Measurements from ENCODE around the gene C1orf21.

C1orf21 gene

GRCh38 chr1:184568148-184568547 lies 181.3 kb downstream of the C1orf21 start:
- no peak overlapping the region for H3K27ac ChIP-seq (ENCODE audit: low read depth, low read length)

DNA sequence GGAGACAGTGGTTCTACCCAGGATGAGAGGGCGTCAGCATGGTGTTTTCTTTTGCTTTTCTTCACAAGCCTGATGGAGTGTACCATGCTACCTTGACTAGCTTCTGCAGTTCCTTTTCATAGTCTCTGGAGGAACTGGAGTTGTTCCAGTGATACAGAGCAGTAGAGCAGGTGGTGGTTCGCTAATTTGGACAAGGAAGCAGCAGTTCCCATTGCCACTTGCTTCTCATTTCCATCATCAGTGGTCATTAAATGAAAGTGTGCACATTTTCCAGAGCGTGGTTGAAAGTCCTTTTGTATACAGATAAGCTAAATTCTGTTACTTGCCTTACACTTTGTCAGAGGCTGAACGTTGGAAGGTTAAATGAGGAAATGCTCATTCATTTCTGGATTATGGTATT lies 182.3 kb downstream of the C1orf21 start:
- no peak overlapping the region for H3K27ac ChIP-seq (ENCODE audit: low read depth, low read length)
- no peak overlapping the region for H3K9ac ChIP-seq (ENCODE audit: low read depth in 1 of 2, low read length in 2 of 2)
- H3K9me3 ChIP-seq (ENCODE audit: control insufficient read depth in 1 of 2, low read length in 2 of 2) = no peaks in the 10 kb centered on the region
- no peaks in the 10 kb centered on the region for H3K27me3 ChIP-seq (ENCODE audit: control insufficient read depth in 1 of 2, insufficient read depth in 2 of 2, low read length in 2 of 2)
- H3K36me3 ChIP-seq (ENCODE audit: control insufficient read depth in 1 of 2, insufficient read depth in 2 of 2, low read length in 2 of 2) = no peaks in the 10 kb centered on the region
- H3K4me1 ChIP-seq (ENCODE audit: control insufficient read depth in 1 of 2, insufficient read depth in 2 of 2, low read length in 2 of 2) = peaks cover 11 to 16% of the 10 kb centered on the region in 2 donors
- H3K4me3 ChIP-seq (ENCODE audit: low read depth in 1 of 2, low read length in 2 of 2) = peak overlapping the region; percentile 34 to 50

More at GRCh38 chr1:184568148-184568547, 181.3 kb downstream of the C1orf21 start:
- peaks cover 11 to 16% of the 10 kb centered on the region in 2 donors for H3K4me1 ChIP-seq (ENCODE audit: control insufficient read depth in 1 of 2, insufficient read depth in 2 of 2, low read length in 2 of 2)
- peak overlapping the region; percentile 34 to 50 for H3K4me3 ChIP-seq (ENCODE audit: low read depth in 1 of 2, low read length in 2 of 2)
- H3K27me3 ChIP-seq (ENCODE audit: control insufficient read depth in 1 of 2, insufficient read depth in 2 of 2, low read length in 2 of 2) = no peaks in the 10 kb centered on the region
- no peak overlapping the region for H3K9ac ChIP-seq (ENCODE audit: low read depth in 1 of 2, low read length in 2 of 2)
- no peaks in the 10 kb centered on the region for H3K9me3 ChIP-seq (ENCODE audit: control insufficient read depth in 1 of 2, low read length in 2 of 2)
- no peaks in the 10 kb centered on the region for H3K36me3 ChIP-seq (ENCODE audit: control insufficient read depth in 1 of 2, insufficient read depth in 2 of 2, low read length in 2 of 2)

GRCh38 chr1:184574588-184574987 lies 187.8 kb downstream of the C1orf21 start:
- Histone ChIP-seq H3K9me3 (ENCODE audit: control insufficient read depth in 1 of 2, low read length in 2 of 2) (no peaks in the 10 kb centered on the region), H3K27me3 (ENCODE audit: control insufficient read depth in 1 of 2, insufficient read depth in 2 of 2, low read length in 2 of 2) (no peaks in the 10 kb centered on the region), H3K36me3 (ENCODE audit: control insufficient read depth in 1 of 2, insufficient read depth in 2 of 2, low read length in 2 of 2) (no peaks in the 10 kb centered on the region), H3K9ac (ENCODE audit: low read depth in 1 of 2, low read length in 2 of 2) (no peak overlapping the region), H3K27ac (ENCODE audit: low read depth, low read length) (no peak overlapping the region), H3K4me3 (ENCODE audit: low read depth in 1 of 2, low read length in 2 of 2) (no peak overlapping the region), H3K4me1 (ENCODE audit: control insufficient read depth in 1 of 2, insufficient read depth in 2 of 2, low read length in 2 of 2) (peaks cover 0 to 1% of the 10 kb centered on the region in 2 donors)

- no peak overlapping the region for H3K9ac ChIP-seq (ENCODE audit: low read depth in 1 of 2, low read length in 2 of 2)
- H3K4me3 ChIP-seq (ENCODE audit: low read depth in 1 of 2, low read length in 2 of 2) = no peak overlapping the region
- no peaks in the 10 kb centered on the region for H3K36me3 ChIP-seq (ENCODE audit: control insufficient read depth in 1 of 2, insufficient read depth in 2 of 2, low read length in 2 of 2)
- no peak overlapping the region for H3K27ac ChIP-seq (ENCODE audit: low read depth, low read length)
- H3K27me3 ChIP-seq (ENCODE audit: control insufficient read depth in 1 of 2, insufficient read depth in 2 of 2, low read length in 2 of 2) = no peaks in the 10 kb centered on the region
- H3K9me3 ChIP-seq (ENCODE audit: control insufficient read depth in 1 of 2, low read length in 2 of 2) = peaks cover 5% of the 10 kb centered on the region in 2 donors
- no peaks in the 10 kb centered on the region for H3K4me1 ChIP-seq (ENCODE audit: control insufficient read depth in 1 of 2, insufficient read depth in 2 of 2, low read length in 2 of 2)
Observed at GRCh38 chr1:184576822-184577221, 190.0 kb downstream of the C1orf21 start.

DNA sequence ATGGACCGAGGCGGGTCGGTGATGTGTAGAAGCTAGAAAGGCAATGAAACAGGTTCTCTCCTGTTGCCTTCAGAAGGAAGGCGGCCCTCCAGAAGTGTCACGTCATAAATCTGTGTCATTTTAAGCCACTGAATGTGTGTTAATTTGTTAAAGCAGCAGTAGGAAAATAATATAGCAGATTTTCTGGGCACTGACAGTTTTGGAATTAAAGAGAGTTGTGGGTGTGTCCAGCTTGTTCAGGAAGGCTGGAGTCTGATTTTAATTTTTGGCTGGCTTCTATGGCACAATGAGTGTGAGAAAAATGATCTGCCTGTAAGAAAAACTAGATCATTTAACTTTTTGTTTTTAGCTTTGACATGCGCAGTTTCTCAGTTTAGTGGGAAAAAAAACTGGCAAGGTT lies 190.5 kb downstream of the C1orf21 start:
- Histone ChIP-seq H3K4me3 (ENCODE audit: low read depth in 1 of 2, low read length in 2 of 2) (no peak overlapping the region), H3K36me3 (ENCODE audit: control insufficient read depth in 1 of 2, insufficient read depth in 2 of 2, low read length in 2 of 2) (no peaks in the 10 kb centered on the region), H3K27ac (ENCODE audit: low read depth, low read length) (no peak overlapping the region)

DNA sequence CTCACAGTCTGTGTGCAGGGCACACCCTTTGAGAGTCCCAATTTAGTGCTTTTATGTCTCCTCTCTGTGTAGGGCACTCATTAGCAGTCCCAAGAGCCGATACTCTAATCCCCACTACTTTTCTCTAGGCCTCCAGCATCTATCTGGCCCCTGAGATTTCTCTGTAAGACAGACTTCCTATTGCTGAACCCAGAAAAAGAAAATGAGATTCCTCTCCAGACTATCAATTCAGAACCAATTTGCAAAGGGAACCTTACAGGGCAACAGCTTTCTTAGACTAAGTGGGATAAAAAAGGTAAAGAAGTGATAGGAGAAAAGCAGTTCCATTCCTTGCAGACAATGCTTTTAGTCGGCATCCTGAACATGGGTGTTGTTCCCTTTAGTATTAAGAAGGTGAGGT lies 195.6 kb downstream of the C1orf21 start:
- H3K4me1 ChIP-seq (ENCODE audit: control insufficient read depth in 1 of 2, insufficient read depth in 2 of 2, low read length in 2 of 2) = no peaks in the 10 kb centered on the region
- no peak overlapping the region for H3K27ac ChIP-seq (ENCODE audit: low read depth, low read length)
- peaks cover 5 to 10% of the 10 kb centered on the region in 2 donors for H3K9me3 ChIP-seq (ENCODE audit: control insufficient read depth in 1 of 2, low read length in 2 of 2)
- H3K27me3 ChIP-seq (ENCODE audit: control insufficient read depth in 1 of 2, insufficient read depth in 2 of 2, low read length in 2 of 2) = no peaks in the 10 kb centered on the region
- H3K9ac ChIP-seq (ENCODE audit: low read depth in 1 of 2, low read length in 2 of 2) = no peak overlapping the region
- H3K36me3 ChIP-seq (ENCODE audit: control insufficient read depth in 1 of 2, insufficient read depth in 2 of 2, low read length in 2 of 2) = no peaks in the 10 kb centered on the region
- no peak overlapping the region for H3K4me3 ChIP-seq (ENCODE audit: low read depth in 1 of 2, low read length in 2 of 2)

More for the DNA sequence above, 190.5 kb downstream of the C1orf21 start:
- Histone ChIP-seq H3K9me3 (ENCODE audit: control insufficient read depth in 1 of 2, low read length in 2 of 2) (peaks cover 5% of the 10 kb centered on the region in 2 donors), H3K9ac (ENCODE audit: low read depth in 1 of 2, low read length in 2 of 2) (no peak overlapping the region), H3K27me3 (ENCODE audit: control insufficient read depth in 1 of 2, insufficient read depth in 2 of 2, low read length in 2 of 2) (no peaks in the 10 kb centered on the region), H3K4me1 (ENCODE audit: control insufficient read depth in 1 of 2, insufficient read depth in 2 of 2, low read length in 2 of 2) (no peaks in the 10 kb centered on the region)

DNA sequence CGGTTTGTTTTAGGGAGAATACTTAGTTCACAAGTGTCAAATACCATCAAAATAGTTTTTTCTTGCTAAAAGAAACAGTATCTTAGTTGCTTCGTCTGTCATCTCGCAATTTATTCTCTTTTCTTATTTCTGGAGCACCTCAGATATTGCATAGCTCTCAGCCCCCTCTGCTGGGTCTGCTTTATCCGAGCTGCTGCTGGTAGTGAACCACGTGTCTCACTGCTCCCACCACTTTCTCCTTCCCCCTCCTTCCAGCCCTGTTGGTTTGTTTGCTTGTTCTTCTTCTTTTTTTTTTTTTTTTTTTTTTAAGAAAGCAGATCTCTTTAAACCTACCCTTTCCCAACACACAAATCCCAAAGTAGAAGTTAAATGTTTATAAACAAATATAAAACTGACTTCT lies 197.0 kb downstream of the C1orf21 start:
- Histone ChIP-seq H3K27me3 (ENCODE audit: control insufficient read depth in 1 of 2, insufficient read depth in 2 of 2, low read length in 2 of 2) (no peaks in the 10 kb centered on the region), H3K4me1 (ENCODE audit: control insufficient read depth in 1 of 2, insufficient read depth in 2 of 2, low read length in 2 of 2) (peaks cover 3 to 12% of the 10 kb centered on the region in 2 donors), H3K36me3 (ENCODE audit: control insufficient read depth in 1 of 2, insufficient read depth in 2 of 2, low read length in 2 of 2) (no peaks in the 10 kb centered on the region), H3K9ac (ENCODE audit: low read depth in 1 of 2, low read length in 2 of 2) (no peak overlapping the region), H3K9me3 (ENCODE audit: control insufficient read depth in 1 of 2, low read length in 2 of 2) (peaks cover 5 to 10% of the 10 kb centered on the region in 2 donors), H3K4me3 (ENCODE audit: low read depth in 1 of 2, low read length in 2 of 2) (no peak overlapping the region), H3K27ac (ENCODE audit: low read depth, low read length) (no peak overlapping the region)

GRCh38 chr1:184588701-184589100 lies 201.9 kb downstream of the C1orf21 start:
- H3K27ac ChIP-seq (ENCODE audit: low read depth, low read length) = no peak overlapping the region
- H3K4me1 ChIP-seq (ENCODE audit: control insufficient read depth in 1 of 2, insufficient read depth in 2 of 2, low read length in 2 of 2) = peaks cover 12 to 26% of the 10 kb centered on the region in 2 donors
- H3K9me3 ChIP-seq (ENCODE audit: control insufficient read depth in 1 of 2, low read length in 2 of 2) = peaks cover 0 to 5% of the 10 kb centered on the region in 2 donors
- H3K27me3 ChIP-seq (ENCODE audit: control insufficient read depth in 1 of 2, insufficient read depth in 2 of 2, low read length in 2 of 2) = no peaks in the 10 kb centered on the region
- H3K4me3 ChIP-seq (ENCODE audit: low read depth in 1 of 2, low read length in 2 of 2) = no peak overlapping the region
- H3K36me3 ChIP-seq (ENCODE audit: control insufficient read depth in 1 of 2, insufficient read depth in 2 of 2, low read length in 2 of 2) = peaks cover 0 to 3% of the 10 kb centered on the region in 2 donors
- peak overlapping the region in 1 of 2 donors; percentile 28 for H3K9ac ChIP-seq (ENCODE audit: low read depth in 1 of 2, low read length in 2 of 2)

GRCh38 chr1:184590163-184590750 lies 203.4 kb downstream of the C1orf21 start:
- Histone ChIP-seq H3K36me3 (ENCODE audit: control insufficient read depth in 1 of 2, insufficient read depth in 2 of 2, low read length in 2 of 2) (peaks cover 0 to 3% of the 10 kb centered on the region in 2 donors), H3K4me3 (ENCODE audit: low read depth in 1 of 2, low read length in 2 of 2) (no peak overlapping the region), H3K9ac (ENCODE audit: low read depth in 1 of 2, low read length in 2 of 2) (peak overlapping the region in 1 of 2 donors; percentile 28), H3K9me3 (ENCODE audit: control insufficient read depth in 1 of 2, low read length in 2 of 2) (peaks cover 0 to 5% of the 10 kb centered on the region in 2 donors), H3K27ac (ENCODE audit: low read depth, low read length) (peak overlapping the region; percentile 42), H3K27me3 (ENCODE audit: control insufficient read depth in 1 of 2, insufficient read depth in 2 of 2, low read length in 2 of 2) (no peaks in the 10 kb centered on the region), H3K4me1 (ENCODE audit: control insufficient read depth in 1 of 2, insufficient read depth in 2 of 2, low read length in 2 of 2) (peaks cover 12 to 36% of the 10 kb centered on the region in 2 donors)

GRCh38 chr1:184593597-184593996 lies 206.8 kb downstream of the C1orf21 start:
- no peaks in the 10 kb centered on the region for H3K27me3 ChIP-seq (ENCODE audit: control insufficient read depth in 1 of 2, insufficient read depth in 2 of 2, low read length in 2 of 2)
- H3K9ac ChIP-seq (ENCODE audit: low read depth in 1 of 2, low read length in 2 of 2) = no peak overlapping the region
- H3K36me3 ChIP-seq (ENCODE audit: control insufficient read depth in 1 of 2, insufficient read depth in 2 of 2, low read length in 2 of 2) = peaks cover 0 to 5% of the 10 kb centered on the region in 2 donors
- H3K4me1 ChIP-seq (ENCODE audit: control insufficient read depth in 1 of 2, insufficient read depth in 2 of 2, low read length in 2 of 2) = peaks cover 23 to 38% of the 10 kb centered on the region in 2 donors
- H3K27ac ChIP-seq (ENCODE audit: low read depth, low read length) = no peak overlapping the region
- H3K4me3 ChIP-seq (ENCODE audit: low read depth in 1 of 2, low read length in 2 of 2) = no peak overlapping the region
- H3K9me3 ChIP-seq (ENCODE audit: control insufficient read depth in 1 of 2, low read length in 2 of 2) = no peaks in the 10 kb centered on the region
